HL-60/S4 (cell line): Measurements from ENCODE around the gene RAB6B.

Experiments
- in situ Hi-C: fragments of 300-500 bp; cut with MboI; formaldehyde crosslinking; loops from 2 replicates; pipeline ENCODE4 v1.14.3; 2022; ENCODE audit warnings: low sequenced_read_pairs

Gene RAB6B

DNA sequence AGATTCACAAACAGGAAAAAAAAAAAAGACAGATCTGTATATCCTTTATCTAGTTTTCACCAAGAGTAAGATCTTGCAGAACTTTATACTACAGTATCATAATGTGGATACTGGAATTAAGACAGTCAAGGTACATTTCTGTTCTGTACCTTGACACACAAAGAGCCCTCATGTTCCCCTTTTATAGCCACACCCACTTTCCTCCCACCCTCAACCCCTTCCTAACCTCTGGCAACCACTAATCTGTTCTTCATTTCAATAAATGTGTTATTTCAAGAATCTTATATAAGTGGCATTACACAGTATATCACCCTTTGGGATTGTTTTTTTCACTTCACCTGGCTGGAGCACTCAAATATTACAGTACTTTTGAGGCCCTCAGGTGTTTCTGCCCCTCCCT, 3.6 kb upstream of the RAB6B start:
- in situ Hi-C loops, result no loop called here

- in situ Hi-C loops, result no loop called here
Observed at GRCh38 chr3:133897547-133897946, 1.9 kb upstream of the RAB6B start.

DNA sequence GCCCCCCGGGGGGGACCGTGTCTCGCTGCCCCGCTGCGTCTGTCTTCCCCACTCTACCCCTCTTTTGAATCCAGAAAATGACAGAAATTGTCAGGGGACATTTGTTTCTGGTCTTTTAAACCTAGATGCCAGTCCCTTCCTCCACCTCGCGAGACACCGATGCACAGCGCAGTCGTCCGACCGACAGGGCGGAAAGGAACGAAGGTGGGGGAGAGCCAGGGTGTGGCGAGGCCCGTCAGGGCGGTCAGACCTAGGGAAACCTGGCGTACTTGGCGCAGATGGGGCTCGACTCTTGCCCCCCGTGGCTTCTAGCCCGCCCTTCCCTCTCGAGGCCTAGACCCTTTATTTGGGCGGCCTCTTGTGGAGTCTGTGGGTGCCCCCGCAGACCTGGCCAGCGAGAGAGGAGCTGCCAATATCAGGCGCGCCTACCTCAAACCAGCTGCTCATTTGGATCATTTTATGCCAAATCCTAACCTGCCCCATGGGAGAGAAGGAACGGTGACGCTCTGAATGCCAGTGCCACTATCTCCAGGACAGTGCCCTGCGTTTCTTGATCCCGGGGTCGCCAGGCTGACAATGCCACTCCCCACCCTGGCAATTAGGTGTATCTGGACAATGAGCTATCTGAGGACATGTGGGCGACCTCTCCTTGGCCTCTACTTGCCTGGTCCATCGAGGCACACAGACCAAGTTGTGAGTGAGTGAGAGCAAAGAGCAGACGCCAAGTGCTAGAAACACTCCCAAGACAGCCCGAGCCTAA, 500 bp upstream of the RAB6B start:
- in situ Hi-C loops, result no loop called here

- in situ Hi-C loops, result no loop called here
Observed at GRCh38 chr3:133894353-133895207, 1.1 kb downstream of the RAB6B start.

- in situ Hi-C loops, result no loop called here
Observed at GRCh38 chr3:133893683-133894352, 1.9 kb downstream of the RAB6B start.

- in situ Hi-C loops, result no loop called here
Observed at GRCh38 chr3:133892541-133893231, 3.0 kb downstream of the RAB6B start.

DNA sequence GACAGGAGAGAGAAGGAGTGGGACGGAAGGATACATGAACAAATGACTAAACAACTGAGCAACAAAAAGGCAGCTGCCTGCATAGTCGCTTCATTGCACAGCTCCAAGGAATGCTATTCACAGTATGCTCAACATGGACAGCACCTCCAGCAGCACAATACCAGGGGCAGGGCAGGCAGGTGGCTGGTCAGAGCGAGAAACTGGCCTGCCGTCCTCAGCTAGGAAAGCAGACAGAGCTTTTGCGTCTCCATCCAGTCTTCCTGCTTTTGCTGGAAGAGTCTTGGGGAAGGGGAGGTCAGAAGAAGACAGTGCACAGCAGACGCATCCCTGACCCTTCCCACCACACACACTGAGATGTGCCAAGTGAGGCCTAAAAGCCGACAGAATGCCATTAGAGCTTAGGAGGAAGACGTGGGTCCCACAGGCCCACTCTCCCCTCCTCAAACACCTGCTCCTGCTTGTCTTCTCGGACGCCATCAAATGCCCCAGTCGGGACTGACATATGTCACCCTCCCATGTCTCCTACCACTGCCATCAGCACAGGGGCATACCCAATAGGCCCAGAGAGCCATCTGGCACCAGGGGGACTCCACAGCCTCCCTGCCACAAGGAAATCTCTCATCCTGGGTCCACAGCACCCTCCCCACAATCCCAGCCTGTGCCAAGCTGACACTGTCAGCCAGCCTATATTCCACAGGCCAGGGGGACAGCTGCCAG, 3.9 kb downstream of the RAB6B start:
- in situ Hi-C loops, result no loop called here

- in situ Hi-C loops, result no loop called here
Observed at GRCh38 chr3:133890972-133891644, 4.6 kb downstream of the RAB6B start.

DNA sequence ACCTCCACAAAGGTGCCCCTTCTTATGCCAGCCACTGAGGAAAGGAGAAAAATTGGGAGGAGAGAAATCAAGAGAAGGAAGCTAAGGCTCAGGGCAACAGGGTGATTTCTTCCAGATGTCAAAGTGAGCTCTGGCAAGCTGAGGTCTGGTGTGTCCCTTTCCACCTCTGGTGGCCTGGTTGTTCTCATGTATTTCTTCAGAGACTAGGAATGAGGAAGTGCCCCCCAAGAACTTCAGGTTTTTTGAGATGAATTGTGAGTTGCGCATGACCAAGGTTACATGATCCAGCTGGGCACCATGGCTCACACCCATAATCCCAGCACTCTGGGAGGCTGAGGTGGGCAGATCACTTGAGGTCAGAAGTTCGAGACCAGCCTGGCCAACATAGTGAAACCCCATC, 5.6 kb downstream of the RAB6B start:
- in situ Hi-C loops, result no loop called here

DNA sequence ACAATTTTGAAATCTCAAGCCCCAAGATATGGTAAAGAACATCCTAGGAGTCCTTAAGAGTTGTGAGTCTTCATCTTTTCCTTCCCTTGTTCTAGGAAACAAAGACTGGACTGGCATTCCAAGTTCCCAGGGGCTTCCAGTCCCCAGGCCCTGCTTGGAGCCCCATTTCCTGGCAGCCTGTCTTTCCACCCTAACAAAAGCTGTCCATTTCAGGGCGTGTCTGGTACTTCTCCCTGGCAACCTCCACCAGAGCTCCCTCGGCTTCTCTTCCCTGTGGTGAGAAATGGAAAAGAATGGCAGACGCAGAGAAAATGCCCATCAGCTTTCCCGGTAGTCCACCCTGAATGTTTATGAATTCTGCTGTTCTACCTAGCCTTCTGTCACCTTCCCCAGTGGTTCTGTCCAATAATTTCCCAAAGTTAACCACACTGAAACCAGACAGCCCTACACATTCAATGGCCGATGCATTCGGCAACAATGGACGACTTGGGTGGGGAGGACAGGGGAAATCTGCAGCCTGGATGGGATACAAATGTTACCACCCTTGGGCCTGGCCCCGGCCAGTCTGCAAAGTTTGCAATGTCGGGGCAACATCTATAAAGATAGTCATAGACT, 6.8 kb downstream of the RAB6B start:
- in situ Hi-C loops, result no loop called here

- in situ Hi-C loops, result no loop called here
Observed at GRCh38 chr3:133887803-133888703, 7.6 kb downstream of the RAB6B start.

GRCh38 chr3:133887074-133887802, 8.4 kb downstream of the RAB6B start:
- in situ Hi-C loops, result no loop called here

GRCh38 chr3:133886031-133886722, 9.5 kb downstream of the RAB6B start:
- in situ Hi-C loops, result no loop called here

DNA sequence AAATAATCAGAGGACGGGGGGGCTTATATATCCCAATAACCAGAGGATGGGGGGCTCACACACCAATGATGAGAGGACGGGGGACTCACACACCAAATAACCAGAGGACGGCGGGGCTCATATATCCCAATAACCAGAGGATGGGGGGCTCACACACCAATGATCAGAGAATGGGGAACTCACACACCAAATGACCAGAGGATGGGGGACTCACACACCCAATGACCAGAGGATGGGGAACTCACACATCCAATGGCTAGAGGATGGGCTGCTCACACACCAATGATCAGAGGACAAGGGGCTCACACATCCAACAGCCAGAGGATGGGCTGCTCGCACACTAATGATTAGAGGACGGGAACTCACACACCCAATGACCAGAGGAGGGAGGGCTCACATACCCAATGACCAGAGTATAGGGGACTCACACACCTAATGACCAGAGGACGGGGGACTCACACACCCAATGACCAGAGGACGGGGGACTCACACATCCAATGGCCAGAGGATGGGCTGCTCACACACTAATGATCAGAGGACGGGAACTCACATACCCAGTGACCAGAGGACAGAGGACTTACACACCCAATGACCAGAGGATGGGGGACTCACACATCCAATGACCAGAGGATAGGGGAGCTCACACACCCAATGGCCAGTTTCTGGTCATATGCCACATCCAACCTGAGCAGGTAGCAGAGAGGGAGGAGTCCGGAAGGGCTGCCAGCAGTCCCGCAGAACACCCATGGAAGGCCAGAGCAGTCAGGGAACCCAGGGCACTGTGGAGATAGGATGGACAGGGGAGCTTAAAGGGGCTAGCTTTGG, 10.6 kb downstream of the RAB6B start:
- in situ Hi-C loops, result no loop called here

DNA sequence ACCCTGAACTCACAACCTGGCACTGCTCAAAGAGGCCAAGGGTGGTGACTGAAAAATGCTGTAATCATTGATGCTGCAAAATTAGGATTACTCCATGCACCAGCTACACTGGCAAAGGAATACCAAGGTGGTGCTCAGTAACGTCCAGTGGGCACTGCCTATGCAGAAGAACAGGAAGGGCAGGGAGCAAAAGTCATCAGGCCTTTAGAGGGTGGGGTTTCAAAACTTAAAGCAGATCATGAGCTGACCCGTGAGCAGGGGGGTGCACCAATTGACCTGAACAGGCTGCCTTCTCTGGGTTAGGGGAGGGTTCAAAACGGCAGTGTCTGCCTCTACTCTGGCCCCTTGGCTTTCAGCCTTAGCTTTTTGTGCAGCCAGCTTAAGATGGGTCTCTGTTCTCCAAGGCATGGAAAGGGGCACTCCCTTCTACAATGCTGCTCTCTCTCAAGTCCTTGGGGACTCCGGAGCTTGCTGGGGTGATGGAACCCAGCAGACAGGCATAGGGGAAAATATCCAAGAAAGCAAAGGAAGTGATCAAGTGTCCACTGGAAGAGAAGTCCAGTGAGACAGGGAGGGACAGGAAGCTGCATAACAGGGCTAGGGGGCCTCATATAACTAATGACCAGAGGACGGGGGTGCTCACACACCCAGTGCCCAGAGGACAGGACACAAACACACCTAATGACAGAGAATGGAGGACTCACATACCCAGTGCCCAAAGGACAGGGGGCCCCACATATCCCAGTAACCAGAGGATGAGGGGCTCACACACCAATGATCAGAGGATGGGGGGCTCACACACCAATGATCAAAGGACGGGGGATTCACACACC, 11.4 kb downstream of the RAB6B start:
- in situ Hi-C loops, result no loop called here
